ENCODE data around the gene SPDYA.
"Not testable (repeated sequence)": the region's sequence is repeated elsewhere in the genome, so short reads cannot be mapped to it uniquely, and the experiment has no call there.

SPDYA gene

DNA sequence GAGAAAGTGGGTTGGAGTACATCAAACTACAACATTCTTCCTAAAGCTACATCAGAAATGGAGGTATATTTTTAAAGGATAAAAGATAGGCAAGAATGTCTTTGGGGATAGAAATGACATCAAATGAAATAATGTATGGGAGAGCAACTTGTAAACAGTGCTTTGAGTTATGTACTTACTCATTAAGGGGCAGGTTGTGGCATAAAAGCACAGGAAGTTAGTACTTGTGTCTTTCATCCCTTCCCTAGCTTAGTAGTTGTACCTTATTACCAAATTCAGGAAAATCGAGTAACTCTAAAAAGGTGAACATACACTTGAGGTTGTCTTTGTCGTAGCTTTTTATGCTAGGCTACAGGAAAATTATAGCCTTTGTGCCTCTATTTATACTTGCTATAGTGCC is 30.1 kb upstream of the SPDYA start:
- peaks cover 41 to 58% of the 10 kb centered on the region in 2 donors for H3K36me3 ChIP-seq (ENCODE audit: control insufficient read depth in 1 of 2, insufficient read depth in 2 of 2, low read length in 2 of 2)
- no peaks in the 10 kb centered on the region for H3K27me3 ChIP-seq (ENCODE audit: low read depth, low read length)
- no peaks in the 10 kb centered on the region for H3K9me3 ChIP-seq (ENCODE audit: control insufficient read depth in 1 of 2, low read length in 2 of 2)
- H3K4me1 ChIP-seq (ENCODE audit: control insufficient read depth in 1 of 2, insufficient read depth in 2 of 2, low read length in 2 of 2), result peaks cover 0 to 11% of the 10 kb centered on the region in 2 donors
- H3K4me3 ChIP-seq (ENCODE audit: low read depth in 1 of 2, low read length in 2 of 2), result no peak overlapping the region
- no peak overlapping the region for H3K27ac ChIP-seq (ENCODE audit: low read length)

DNA sequence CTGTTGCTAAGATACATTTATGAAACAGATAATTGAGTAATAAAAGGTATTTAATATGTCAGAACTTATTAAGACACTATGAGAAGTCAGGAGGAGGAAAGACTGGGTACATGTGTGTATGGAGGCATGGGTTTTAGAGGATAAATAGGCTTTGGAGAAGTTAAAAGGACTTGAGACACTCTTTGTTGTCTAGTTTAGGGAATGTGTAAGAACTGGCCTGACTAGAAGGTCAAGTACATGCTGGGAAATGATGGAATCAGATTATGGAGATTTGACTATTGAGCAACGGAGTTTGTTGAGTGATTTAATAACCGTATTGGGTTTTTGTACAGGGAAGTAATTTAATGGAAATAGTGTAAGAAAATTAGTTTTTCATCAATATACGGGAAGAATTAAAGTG is 28.2 kb upstream of the SPDYA start:
- peak overlapping the region; percentile 47 for H3K27ac ChIP-seq (ENCODE audit: low read length)
- H3K4me1 ChIP-seq (ENCODE audit: control insufficient read depth in 1 of 2, insufficient read depth in 2 of 2, low read length in 2 of 2), result no peaks in the 10 kb centered on the region
- H3K36me3 ChIP-seq (ENCODE audit: control insufficient read depth in 1 of 2, insufficient read depth in 2 of 2, low read length in 2 of 2), result peaks cover 44 to 75% of the 10 kb centered on the region in 2 donors
- no peaks in the 10 kb centered on the region for H3K27me3 ChIP-seq (ENCODE audit: low read depth, low read length)
- no peak overlapping the region for H3K4me3 ChIP-seq (ENCODE audit: low read depth in 1 of 2, low read length in 2 of 2)
- H3K9me3 ChIP-seq (ENCODE audit: control insufficient read depth in 1 of 2, low read length in 2 of 2), result no peaks in the 10 kb centered on the region

DNA sequence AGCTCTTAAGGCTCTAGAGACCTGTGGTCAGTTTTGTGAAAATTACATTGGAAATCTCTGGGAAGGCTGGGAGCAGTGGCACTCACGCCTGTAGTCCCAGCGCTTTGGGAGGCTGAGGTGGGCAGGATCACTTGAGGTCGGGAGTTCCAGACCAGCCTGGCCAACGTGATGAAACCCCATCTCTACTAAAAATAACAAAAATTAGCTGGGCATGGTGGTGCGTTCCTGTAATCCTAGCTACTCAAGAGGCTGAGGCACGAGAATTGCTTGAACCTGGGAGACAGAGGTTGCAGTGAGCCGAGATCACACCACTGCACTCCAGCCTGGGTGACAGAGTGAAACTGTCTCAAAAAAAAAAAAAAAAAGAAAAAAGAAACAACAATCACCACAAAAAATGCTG is 26.1 kb upstream of the SPDYA start:
- H3K36me3 ChIP-seq (ENCODE audit: control insufficient read depth in 1 of 2, insufficient read depth in 2 of 2, low read length in 2 of 2), result peaks cover 50 to 78% of the 10 kb centered on the region in 2 donors
- H3K27me3 ChIP-seq (ENCODE audit: low read depth, low read length); H3K4me1 ChIP-seq (ENCODE audit: control insufficient read depth in 1 of 2, insufficient read depth in 2 of 2, low read length in 2 of 2); H3K27ac ChIP-seq (ENCODE audit: low read length); H3K4me3 ChIP-seq (ENCODE audit: low read depth in 1 of 2, low read length in 2 of 2); H3K9me3 ChIP-seq (ENCODE audit: control insufficient read depth in 1 of 2, low read length in 2 of 2): not testable (repeated sequence)

DNA sequence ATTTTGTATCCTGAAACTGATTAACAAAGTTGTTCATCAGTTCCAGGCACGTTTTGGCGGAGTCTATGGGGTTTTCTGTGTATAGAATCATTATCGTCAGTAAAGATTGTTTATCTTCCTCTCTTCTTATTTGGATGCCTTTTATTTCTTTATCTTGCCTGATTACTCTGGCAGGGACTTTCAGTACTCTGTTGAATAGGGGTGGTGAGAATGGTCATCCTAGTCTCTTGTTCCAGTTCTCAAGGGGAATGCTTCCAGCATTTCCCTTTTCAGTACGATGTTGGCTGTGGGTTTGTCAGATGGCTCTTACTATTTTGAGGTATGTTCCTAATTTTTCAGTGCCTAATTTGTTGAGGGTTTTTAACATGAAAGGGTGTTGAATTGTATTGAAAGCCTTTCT is 14.0 kb upstream of the SPDYA start:
- peaks cover 0 to 8% of the 10 kb centered on the region in 2 donors for H3K9me3 ChIP-seq (ENCODE audit: control insufficient read depth in 1 of 2, low read length in 2 of 2)
- H3K36me3 ChIP-seq (ENCODE audit: control insufficient read depth in 1 of 2, insufficient read depth in 2 of 2, low read length in 2 of 2), result peaks cover 37 to 73% of the 10 kb centered on the region in 2 donors
- H3K4me3 ChIP-seq (ENCODE audit: low read depth in 1 of 2, low read length in 2 of 2), result no peak overlapping the region
- no peak overlapping the region for H3K27ac ChIP-seq (ENCODE audit: low read length)
- peaks cover 0 to 6% of the 10 kb centered on the region in 2 donors for H3K4me1 ChIP-seq (ENCODE audit: control insufficient read depth in 1 of 2, insufficient read depth in 2 of 2, low read length in 2 of 2)
- H3K27me3 ChIP-seq (ENCODE audit: low read depth, low read length), result no peaks in the 10 kb centered on the region

DNA sequence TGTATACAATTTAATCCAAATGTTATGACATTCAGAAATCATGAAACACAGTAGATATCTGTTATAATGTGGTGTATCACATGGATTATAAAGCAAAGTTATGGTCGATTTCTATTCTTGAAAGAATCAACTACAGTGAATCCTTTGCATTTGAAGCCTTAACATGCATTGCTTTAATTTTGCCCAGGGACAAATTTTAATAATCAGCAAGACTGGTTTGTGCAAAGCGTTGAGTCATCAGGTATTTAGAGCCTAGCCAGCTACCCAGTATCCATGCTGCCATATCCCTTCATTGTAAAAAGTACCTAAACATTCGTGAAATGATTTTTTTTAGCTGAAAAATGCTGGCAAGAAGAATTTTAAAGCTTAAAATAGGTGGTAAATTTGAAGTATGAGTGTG is 8.9 kb upstream of the SPDYA start:
- peaks cover 0 to 13% of the 10 kb centered on the region in 2 donors for H3K4me1 ChIP-seq (ENCODE audit: control insufficient read depth in 1 of 2, insufficient read depth in 2 of 2, low read length in 2 of 2)
- H3K9me3 ChIP-seq (ENCODE audit: control insufficient read depth in 1 of 2, low read length in 2 of 2), result peaks cover 0 to 5% of the 10 kb centered on the region in 2 donors
- H3K27me3 ChIP-seq (ENCODE audit: low read depth, low read length), result no peaks in the 10 kb centered on the region
- no peak overlapping the region for H3K27ac ChIP-seq (ENCODE audit: low read length)
- H3K4me3 ChIP-seq (ENCODE audit: low read depth in 1 of 2, low read length in 2 of 2), result no peak overlapping the region
- H3K36me3 ChIP-seq (ENCODE audit: control insufficient read depth in 1 of 2, insufficient read depth in 2 of 2, low read length in 2 of 2), result peaks cover 20 to 42% of the 10 kb centered on the region in 2 donors

DNA sequence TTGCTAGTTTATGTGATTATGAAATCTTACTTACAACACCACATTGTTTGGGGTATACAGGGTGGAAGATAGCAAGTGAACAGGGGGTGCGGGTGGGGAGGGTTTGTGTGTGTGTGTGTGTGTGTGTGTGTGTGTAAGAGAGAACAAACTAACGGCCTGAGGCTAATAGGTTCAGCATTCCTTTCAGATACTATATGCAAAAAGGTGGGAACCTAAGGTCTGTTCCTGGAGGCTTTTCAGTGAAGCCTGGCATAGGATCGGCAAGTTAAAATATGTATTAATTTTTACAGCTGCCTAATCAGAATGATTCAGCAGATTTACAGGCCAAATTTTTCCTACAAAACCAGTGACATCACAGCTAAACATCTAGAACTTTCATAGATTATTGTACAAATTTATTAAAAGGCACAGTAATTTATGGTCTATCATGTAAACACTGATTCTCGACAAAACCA is 7.6 kb upstream of the SPDYA start:
- Histone ChIP-seq H3K4me3 (ENCODE audit: low read depth in 1 of 2, low read length in 2 of 2) (no peak overlapping the region), H3K27ac (ENCODE audit: low read length) (no peak overlapping the region), H3K4me1 (ENCODE audit: control insufficient read depth in 1 of 2, insufficient read depth in 2 of 2, low read length in 2 of 2) (peaks cover 0 to 12% of the 10 kb centered on the region in 2 donors), H3K27me3 (ENCODE audit: low read depth, low read length) (no peaks in the 10 kb centered on the region), H3K36me3 (ENCODE audit: control insufficient read depth in 1 of 2, insufficient read depth in 2 of 2, low read length in 2 of 2) (peaks cover 23 to 31% of the 10 kb centered on the region in 2 donors), H3K9me3 (ENCODE audit: control insufficient read depth in 1 of 2, low read length in 2 of 2) (no peaks in the 10 kb centered on the region)

DNA sequence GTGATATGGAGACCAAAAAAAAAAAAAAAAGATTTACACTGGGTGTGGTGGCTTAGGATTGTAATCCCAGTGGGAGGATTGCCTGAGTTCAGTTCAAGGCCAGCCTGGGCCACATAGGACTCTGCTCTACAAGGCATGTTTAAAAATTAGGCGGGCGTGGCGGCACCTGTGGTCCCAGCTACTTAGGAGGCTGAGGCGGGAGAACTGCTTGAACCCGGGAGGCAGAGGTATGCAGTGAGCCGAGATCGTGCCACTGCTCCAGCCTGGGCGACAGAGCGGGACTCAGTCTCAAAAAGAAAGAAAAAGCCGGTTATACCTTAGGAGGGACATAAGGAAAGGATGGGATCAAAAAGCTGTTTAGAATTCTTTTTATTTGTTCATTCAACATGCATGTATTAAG is 707 bp upstream of the SPDYA start:
- Histone ChIP-seq H3K9me3 (ENCODE audit: control insufficient read depth in 1 of 2, low read length in 2 of 2) (no peaks in the 10 kb centered on the region), H3K36me3 (ENCODE audit: control insufficient read depth in 1 of 2, insufficient read depth in 2 of 2, low read length in 2 of 2) (peaks cover 0 to 3% of the 10 kb centered on the region in 2 donors), H3K27ac (ENCODE audit: low read length) (no peak overlapping the region), H3K4me3 (ENCODE audit: low read depth in 1 of 2, low read length in 2 of 2) (peak overlapping the region; percentile 46 to 68), H3K27me3 (ENCODE audit: low read depth, low read length) (no peaks in the 10 kb centered on the region), H3K4me1 (ENCODE audit: control insufficient read depth in 1 of 2, insufficient read depth in 2 of 2, low read length in 2 of 2) (peaks cover 0 to 8% of the 10 kb centered on the region in 2 donors)

DNA sequence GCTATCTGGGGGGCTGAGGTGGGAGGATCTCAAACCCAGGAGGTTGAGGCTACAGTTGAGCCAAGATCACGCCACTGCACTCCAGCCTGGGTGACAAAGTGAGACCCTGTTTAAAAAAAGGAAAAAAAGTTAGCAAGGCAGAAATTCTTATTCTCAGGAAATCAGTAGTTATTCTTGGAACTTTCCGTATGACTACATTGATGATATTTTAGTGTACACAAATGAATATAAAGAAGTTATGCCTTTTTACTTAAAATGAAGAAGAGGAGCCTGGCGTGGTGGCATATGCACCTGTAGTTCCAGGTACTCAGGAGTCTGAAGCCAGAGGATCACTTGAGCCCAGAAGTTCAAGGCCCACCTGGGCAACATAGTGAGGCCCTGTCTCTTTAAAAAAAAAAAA is 7.4 kb downstream of the SPDYA start:
- H3K9me3 ChIP-seq (ENCODE audit: control insufficient read depth in 1 of 2, low read length in 2 of 2), result no peaks in the 10 kb centered on the region

DNA sequence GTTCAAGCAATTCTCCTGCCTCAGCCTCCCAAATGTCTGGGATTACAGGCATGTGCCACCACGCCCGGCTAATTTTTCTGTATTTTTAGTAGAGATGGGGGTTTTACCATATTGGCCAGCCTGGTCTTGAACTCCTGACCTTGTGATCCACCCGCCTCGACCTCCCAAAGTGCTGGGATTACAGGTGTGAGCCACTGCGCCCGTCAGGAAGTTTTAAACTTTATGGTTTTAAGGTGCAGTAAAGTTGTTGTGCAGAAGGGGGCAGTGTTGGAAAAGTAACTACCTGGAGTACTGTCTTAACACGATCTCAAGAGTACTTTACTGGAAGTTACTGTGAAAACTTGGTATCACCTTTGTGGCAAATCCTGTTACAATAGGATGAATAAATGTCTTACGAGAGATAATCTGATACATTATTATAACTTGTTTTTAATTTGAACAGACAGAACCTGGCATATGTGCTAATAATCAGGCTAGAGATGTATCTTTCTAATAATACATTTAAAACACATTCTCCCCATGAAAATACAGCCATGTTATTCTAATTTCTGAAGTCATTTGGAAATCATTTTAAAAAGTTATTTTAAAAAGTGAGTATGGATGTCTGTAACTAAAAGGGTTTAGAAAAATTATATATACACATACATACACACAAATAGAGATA is 10.8 kb downstream of the SPDYA start:
- no peaks in the 10 kb centered on the region for H3K9me3 ChIP-seq (ENCODE audit: control insufficient read depth in 1 of 2, low read length in 2 of 2)
- no peak overlapping the region for H3K4me3 ChIP-seq (ENCODE audit: low read depth in 1 of 2, low read length in 2 of 2)

More for the DNA sequence above, 7.4 kb downstream of the SPDYA start:
- Histone ChIP-seq H3K36me3 (ENCODE audit: control insufficient read depth in 1 of 2, insufficient read depth in 2 of 2, low read length in 2 of 2) (no peaks in the 10 kb centered on the region), H3K4me1 (ENCODE audit: control insufficient read depth in 1 of 2, insufficient read depth in 2 of 2, low read length in 2 of 2) (no peaks in the 10 kb centered on the region), H3K27me3 (ENCODE audit: low read depth, low read length) (no peaks in the 10 kb centered on the region), H3K4me3 (ENCODE audit: low read depth in 1 of 2, low read length in 2 of 2) (no peak overlapping the region), H3K27ac (ENCODE audit: low read length) (no peak overlapping the region)

DNA sequence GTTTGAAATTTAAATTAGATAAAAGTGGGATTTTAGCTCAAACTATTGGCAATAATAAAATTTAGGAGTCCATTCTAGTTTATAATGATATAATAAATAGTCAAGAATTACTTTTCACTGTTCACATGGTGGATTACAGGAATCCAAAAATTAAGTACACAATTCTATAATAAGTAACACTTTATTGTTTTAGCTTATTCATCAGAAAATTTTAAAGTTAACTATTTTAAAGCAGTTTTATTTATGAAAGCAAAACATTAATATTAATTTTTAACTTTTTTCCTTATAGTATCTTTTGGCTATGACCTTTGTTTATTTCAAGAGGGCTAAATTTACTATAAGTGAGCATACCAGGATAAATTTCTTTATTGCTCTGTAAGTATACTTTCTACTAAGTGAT is 11.4 kb downstream of the SPDYA start:
- H3K36me3 ChIP-seq (ENCODE audit: control insufficient read depth in 1 of 2, insufficient read depth in 2 of 2, low read length in 2 of 2), result no peaks in the 10 kb centered on the region
- H3K4me1 ChIP-seq (ENCODE audit: control insufficient read depth in 1 of 2, insufficient read depth in 2 of 2, low read length in 2 of 2), result no peaks in the 10 kb centered on the region
- no peaks in the 10 kb centered on the region for H3K27me3 ChIP-seq (ENCODE audit: low read depth, low read length)
- H3K4me3 ChIP-seq (ENCODE audit: low read depth in 1 of 2, low read length in 2 of 2), result no peak overlapping the region
- no peaks in the 10 kb centered on the region for H3K9me3 ChIP-seq (ENCODE audit: control insufficient read depth in 1 of 2, low read length in 2 of 2)
- no peak overlapping the region for H3K27ac ChIP-seq (ENCODE audit: low read length)

More for the DNA sequence above, 10.8 kb downstream of the SPDYA start:
- H3K36me3 ChIP-seq (ENCODE audit: control insufficient read depth in 1 of 2, insufficient read depth in 2 of 2, low read length in 2 of 2), result no peaks in the 10 kb centered on the region
- H3K27ac ChIP-seq (ENCODE audit: low read length), result no peak overlapping the region
- H3K4me1 ChIP-seq (ENCODE audit: control insufficient read depth in 1 of 2, insufficient read depth in 2 of 2, low read length in 2 of 2), result no peaks in the 10 kb centered on the region
- H3K27me3 ChIP-seq (ENCODE audit: low read depth, low read length), result no peaks in the 10 kb centered on the region

DNA sequence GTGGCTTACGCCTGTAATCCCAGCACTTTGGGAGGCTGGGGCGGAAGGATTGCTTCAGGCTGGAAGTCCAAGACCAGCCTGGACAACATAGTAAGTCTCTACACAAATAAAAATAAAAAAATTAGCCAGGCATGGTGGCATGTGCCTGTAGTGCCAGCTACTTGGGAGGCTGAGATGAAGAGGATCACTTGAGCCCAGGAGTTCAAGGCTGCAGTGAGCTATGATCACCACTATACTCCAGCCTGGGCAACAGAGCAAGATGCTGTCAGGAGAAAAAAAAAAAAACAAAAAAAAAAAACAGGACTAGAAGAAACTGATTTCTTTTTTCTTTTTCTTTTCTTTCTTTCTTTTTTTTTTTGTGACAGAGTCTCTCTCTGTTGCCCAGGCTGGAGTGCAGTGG is 13.6 kb downstream of the SPDYA start:
- H3K27ac ChIP-seq (ENCODE audit: low read length), result no peak overlapping the region
- H3K36me3 ChIP-seq (ENCODE audit: control insufficient read depth in 1 of 2, insufficient read depth in 2 of 2, low read length in 2 of 2), result no peaks in the 10 kb centered on the region
- no peaks in the 10 kb centered on the region for H3K4me1 ChIP-seq (ENCODE audit: control insufficient read depth in 1 of 2, insufficient read depth in 2 of 2, low read length in 2 of 2)
- H3K4me3 ChIP-seq (ENCODE audit: low read depth in 1 of 2, low read length in 2 of 2), result no peak overlapping the region
- H3K27me3 ChIP-seq (ENCODE audit: low read depth, low read length), result no peaks in the 10 kb centered on the region
- no peaks in the 10 kb centered on the region for H3K9me3 ChIP-seq (ENCODE audit: control insufficient read depth in 1 of 2, low read length in 2 of 2)

DNA sequence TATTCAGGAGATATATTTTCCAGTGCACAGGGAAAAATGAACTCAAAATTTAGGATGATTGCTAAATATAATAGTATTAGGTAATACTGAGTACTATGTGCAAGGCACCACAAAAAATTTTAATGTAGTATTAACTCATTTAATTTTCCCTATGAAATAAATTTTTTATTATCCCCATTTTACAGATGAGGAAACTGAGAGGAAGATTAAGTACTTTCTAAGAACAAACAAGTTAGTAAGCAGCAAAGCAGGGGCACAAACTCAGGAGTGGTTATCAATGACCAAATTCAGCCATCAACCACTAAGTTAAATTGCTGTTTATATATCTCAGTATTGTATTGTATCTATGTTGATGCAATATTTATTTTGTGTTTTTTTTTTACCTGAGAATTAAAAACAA is 14.2 kb downstream of the SPDYA start:
- Histone ChIP-seq H3K4me3 (ENCODE audit: low read depth in 1 of 2, low read length in 2 of 2) (no peak overlapping the region), H3K27ac (ENCODE audit: low read length) (no peak overlapping the region), H3K36me3 (ENCODE audit: control insufficient read depth in 1 of 2, insufficient read depth in 2 of 2, low read length in 2 of 2) (no peaks in the 10 kb centered on the region), H3K9me3 (ENCODE audit: control insufficient read depth in 1 of 2, low read length in 2 of 2) (no peaks in the 10 kb centered on the region), H3K4me1 (ENCODE audit: control insufficient read depth in 1 of 2, insufficient read depth in 2 of 2, low read length in 2 of 2) (no peaks in the 10 kb centered on the region), H3K27me3 (ENCODE audit: low read depth, low read length) (no peaks in the 10 kb centered on the region)

Data from muscle layer of duodenum (tissue), 2 donors.